ENCODE data around the gene AFMID.
"Not testable (repeated sequence)": the region's sequence is repeated elsewhere in the genome, so short reads cannot be mapped to it uniquely, and the experiment has no call there.

Gene AFMID

GRCh38 chr17:78223765-78224164, 36.6 kb downstream of the AFMID start:
- no peak for DNase-seq (ENCODE audit: low spot score)

DNA sequence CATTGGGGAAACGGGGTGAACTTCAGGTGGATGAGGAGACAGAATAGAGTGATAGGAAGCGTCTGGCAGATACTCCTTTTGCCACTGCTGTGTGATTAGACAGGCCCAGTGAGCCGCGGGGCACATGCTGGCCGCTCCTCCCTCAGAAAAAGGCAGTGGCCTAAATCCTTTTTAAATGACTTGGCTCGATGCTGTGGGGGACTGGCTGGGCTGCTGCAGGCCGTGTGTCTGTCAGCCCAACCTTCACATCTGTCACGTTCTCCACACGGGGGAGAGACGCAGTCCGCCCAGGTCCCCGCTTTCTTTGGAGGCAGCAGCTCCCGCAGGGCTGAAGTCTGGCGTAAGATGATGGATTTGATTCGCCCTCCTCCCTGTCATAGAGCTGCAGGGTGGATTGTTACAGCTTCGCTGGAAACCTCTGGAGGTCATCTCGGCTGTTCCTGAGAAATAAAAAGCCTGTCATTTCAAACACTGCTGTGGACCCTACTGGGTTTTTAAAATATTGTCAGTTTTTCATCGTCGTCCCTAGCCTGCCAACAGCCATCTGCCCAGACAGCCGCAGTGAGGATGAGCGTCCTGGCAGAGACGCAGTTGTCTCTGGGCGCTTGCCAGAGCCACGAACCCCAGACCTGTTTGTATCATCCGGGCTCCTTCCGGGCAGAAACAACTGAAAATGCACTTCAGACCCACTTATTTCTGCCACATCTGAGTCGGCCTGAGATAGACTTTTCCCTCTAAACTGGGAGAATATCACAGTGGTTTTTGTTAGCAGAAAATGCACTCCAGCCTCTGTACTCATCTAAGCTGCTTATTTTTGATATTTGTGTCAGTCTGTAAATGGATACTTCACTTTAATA, 37.3 kb downstream of the AFMID start:
- DNase-seq (ENCODE audit: low spot score) = no peak

- DNase-seq (ENCODE audit: low spot score) = no peak
Observed at GRCh38 chr17:78225088-78225865, 38.1 kb downstream of the AFMID start.

- no peak for DNase-seq (ENCODE audit: low spot score)
Observed at GRCh38 chr17:78226055-78226758, 39.0 kb downstream of the AFMID start.

- no peak for DNase-seq (ENCODE audit: low spot score)
Observed at GRCh38 chr17:78226759-78227454, 39.7 kb downstream of the AFMID start.

DNA sequence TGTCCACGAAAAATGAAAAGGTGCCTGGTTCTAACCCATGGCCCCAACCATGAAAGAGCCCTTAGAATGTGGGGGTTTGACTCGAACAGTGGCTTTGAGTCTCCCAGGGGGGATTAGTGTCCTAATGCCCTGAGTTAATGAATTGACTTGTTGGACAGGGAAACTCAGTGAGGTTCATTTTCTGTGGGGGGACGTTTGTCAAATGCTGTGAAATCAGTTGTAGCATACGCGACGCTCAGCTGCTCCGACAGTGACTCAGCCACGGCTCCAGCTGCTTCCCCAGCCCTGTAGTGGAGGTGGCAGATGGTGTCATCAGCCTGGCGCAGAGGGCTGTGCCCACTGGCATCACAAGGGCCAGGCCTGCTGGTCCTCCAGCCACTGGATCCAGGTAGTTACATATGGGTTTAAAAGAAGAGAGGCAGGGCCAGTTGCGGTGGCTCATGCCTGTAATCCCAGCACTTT, 40.3 kb downstream of the AFMID start:
- DNase-seq (ENCODE audit: low spot score) = no peak

DNA sequence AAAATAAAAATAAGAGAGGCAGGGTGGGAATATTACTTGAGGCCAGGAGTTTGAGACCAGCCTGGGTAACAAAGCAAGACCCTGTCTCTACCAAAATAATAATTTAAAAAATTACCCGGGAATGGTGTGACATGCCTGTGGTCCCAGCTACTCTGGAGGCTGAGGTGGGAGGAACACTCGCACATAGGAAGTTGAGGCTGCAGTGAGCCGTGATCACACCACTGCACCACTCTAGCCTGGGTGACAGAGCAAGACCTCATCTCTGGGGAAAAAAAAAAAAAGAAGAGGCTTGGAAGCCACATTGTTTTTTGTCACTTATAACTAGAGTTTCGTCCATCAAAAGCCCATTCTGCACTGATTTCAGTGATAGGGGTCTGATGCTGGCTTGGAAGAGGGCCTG, 41.0 kb downstream of the AFMID start:
- no peak for DNase-seq (ENCODE audit: low spot score)

DNA sequence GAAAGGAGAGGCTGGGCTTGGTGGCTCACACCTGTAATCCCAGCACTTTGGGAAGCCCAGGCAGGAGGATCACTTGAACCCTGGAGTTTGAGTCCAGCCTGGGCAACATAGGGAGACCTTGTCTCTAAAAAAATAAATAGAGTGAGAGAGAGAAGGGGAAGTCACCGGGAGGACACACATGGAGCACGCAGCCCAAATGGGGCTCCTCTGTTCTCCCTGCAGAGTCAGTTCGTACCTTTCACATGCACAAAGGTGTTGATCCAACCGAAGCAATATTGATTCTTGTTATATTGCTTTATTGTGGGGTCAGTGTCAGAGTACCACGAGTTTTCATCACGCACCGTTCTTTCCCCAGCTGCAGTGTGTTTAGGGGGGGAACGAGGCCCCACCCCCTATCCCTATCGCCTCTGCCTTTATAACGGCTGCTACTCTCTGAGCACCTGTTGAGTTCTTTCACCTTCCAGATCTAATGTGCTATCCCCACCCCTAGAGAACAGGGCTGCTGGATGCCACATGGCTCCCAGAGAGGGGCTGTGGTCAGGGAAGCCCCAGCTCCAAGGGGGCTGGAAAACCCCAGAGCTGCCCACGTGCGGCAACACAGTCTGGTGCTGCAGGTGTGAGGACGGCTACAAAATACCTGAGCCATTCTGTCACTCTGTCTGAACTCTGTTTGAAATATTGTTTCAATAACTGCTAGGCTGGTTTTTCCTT, 43.2 kb downstream of the AFMID start:
- no peak for DNase-seq (ENCODE audit: low spot score)

- no peak for DNase-seq (ENCODE audit: low spot score)
Observed at GRCh38 chr17:78230996-78231935, 44.1 kb downstream of the AFMID start, which contains the start of gene TMEM235. TMEM235 (plus strand) TSS chr17:78231631; CDS start chr17:78232024, 393 bp downstream.

- no peak for DNase-seq (ENCODE audit: low spot score)
Observed at GRCh38 chr17:78231991-78232858, 45.1 kb downstream of the AFMID start.

- DNase-seq (ENCODE audit: low spot score) = no peak
Observed at GRCh38 chr17:78232859-78233173, 45.7 kb downstream of the AFMID start.

- no peak for DNase-seq (ENCODE audit: low spot score)
Observed at GRCh38 chr17:78233678-78234077, 46.5 kb downstream of the AFMID start.

GRCh38 chr17:78234261-78234865, 47.2 kb downstream of the AFMID start:
- DNase-seq (ENCODE audit: low spot score) = no peak

- not testable (repeated sequence) for DNase-seq (ENCODE audit: low spot score)
Observed at GRCh38 chr17:78235022-78235421, 47.9 kb downstream of the AFMID start.

DNA sequence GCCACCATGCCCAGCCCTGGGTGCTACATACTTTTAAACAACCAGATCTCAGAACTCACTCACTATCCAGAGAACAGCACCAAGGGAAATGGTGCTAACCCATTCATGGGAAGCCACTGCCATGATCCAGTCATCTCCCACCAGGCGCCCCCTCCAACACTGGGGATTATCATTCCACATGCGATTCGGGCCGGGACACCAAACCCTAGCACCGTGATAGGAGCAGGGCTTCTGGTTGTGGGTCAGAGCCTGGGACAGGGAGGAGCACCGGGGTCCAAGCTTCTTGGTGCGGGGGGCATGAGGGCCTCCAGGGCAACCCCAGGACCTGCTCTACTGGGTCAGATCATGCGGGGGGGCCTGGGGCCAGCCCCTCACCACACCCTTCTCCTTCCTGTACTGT, 48.7 kb downstream of the AFMID start:
- DNase-seq (ENCODE audit: low spot score) = no peak

DNA sequence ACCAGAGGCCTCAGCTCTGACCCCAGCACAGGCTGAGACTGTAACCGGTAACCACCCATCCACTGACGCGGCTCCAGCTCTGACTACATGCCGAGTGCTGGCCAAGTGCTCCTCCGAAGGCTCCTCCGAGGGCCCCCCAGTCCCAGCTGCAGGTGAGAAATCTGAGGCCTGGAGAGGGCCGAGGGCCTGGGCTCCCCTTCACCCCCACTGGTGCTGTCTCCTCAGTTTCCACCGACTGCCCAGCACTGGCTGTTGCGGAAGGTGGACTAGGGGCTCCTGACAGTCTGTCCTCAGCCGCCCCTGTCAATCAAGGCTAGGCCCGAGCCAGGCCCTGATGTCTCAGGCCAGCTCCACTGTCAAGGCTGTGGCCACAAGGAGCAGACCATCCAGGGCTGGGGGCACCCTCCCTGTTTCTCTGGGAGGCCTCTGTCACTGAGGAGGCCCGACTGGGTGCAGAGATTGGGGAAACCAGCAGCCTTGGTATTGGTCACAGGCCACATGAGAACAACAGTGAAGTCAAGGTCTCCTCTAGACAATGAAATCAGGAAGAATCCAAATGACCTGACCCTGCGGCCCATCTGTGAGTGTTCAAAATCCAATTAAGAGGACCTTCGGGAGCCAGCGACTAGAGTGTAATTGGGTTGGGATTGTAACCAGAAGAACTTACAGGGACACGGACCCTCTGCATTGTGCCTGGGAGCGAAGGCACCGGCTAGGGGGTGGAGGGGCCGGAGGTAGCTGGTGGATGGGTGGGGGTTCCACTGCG, 49.4 kb downstream of the AFMID start:
- DNase-seq (ENCODE audit: low spot score) = no peak

DNA sequence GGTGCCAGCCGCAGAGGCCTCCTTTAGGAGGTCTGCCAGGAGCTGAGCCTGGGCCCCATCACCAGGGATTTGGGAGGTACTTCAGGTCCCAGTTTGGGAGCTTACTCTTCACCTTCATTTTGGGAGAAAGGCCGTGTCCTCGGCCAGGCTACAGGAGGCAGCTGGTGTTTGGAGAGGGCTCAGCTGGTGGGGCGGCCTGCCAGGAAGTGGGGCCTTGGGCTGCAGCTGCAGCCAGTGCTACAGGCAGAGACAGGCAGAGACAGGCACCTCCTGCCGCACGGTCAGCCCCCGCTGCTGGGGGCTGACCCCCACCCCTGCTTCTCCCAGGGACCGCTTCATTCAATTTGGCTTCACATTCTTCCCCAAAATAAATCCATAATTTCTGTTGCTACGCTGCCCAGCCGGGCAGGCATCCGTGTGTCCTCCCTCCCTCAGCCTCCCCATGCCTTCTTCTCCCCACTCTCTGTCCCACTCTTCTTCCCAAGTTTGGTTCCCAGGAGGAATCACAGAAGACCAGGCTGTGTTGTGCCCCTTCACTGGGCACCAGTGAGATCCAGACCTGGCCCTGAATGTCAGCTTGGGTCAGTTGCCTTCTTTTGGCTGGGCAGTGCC, 50.3 kb downstream of the AFMID start:
- no peak for DNase-seq (ENCODE audit: low spot score)

Measured in LoVo (cell line).